HG02571 (cell line): ENCODE data around the gene HSD17B12.

ENCODE experiments used
- ATAC-seq: cut with Tn5 transposase; IDR thresholded peaks from one replicate; pipeline ENCODE4 v1.9.1; 2021; ENCODE audit warnings: mild to moderate bottlenecking, moderate library complexity; ENCODE audit not compliant: unreplicated experiment

The HSD17B12 gene

GRCh38 chr11:43797337-43797736 is 116.8 kb downstream of the HSD17B12 start:
- ATAC-seq = no peak

- no peak for ATAC-seq
These were observed 117.3 kb downstream of the HSD17B12 start for GRCh38 chr11:43797866-43798265.

- ATAC-seq = no peak
These were observed 122.0 kb downstream of the HSD17B12 start for GRCh38 chr11:43802509-43802908.

- ATAC-seq = no peak
These were observed 123.2 kb downstream of the HSD17B12 start for GRCh38 chr11:43803766-43804165.

GRCh38 chr11:43806976-43807375 is 126.4 kb downstream of the HSD17B12 start:
- ATAC-seq = no peak

GRCh38 chr11:43810929-43811596 is 130.5 kb downstream of the HSD17B12 start:
- ATAC-seq = no peak

GRCh38 chr11:43812471-43812870 is 131.9 kb downstream of the HSD17B12 start:
- ATAC-seq = no peak

- no peak for ATAC-seq
These were observed 137.7 kb downstream of the HSD17B12 start for GRCh38 chr11:43818220-43818619.

GRCh38 chr11:43819926-43820325 is 139.4 kb downstream of the HSD17B12 start:
- ATAC-seq = no peak

GRCh38 chr11:43823316-43823715 is 142.8 kb downstream of the HSD17B12 start:
- ATAC-seq = no peak

GRCh38 chr11:43823851-43824250 is 143.3 kb downstream of the HSD17B12 start:
- ATAC-seq = no peak

- ATAC-seq = no peak
These were observed 144.8 kb downstream of the HSD17B12 start for GRCh38 chr11:43825217-43825816.

GRCh38 chr11:43830928-43831440 is 150.4 kb downstream of the HSD17B12 start:
- no peak for ATAC-seq

- no peak for ATAC-seq
These were observed 152.0 kb downstream of the HSD17B12 start for GRCh38 chr11:43832536-43832935.

GRCh38 chr11:43833657-43834073 is 153.1 kb downstream of the HSD17B12 start:
- ATAC-seq = no peak

GRCh38 chr11:43834286-43834685 is 153.7 kb downstream of the HSD17B12 start:
- ATAC-seq = no peak

- no peak for ATAC-seq
These were observed 154.6 kb downstream of the HSD17B12 start for GRCh38 chr11:43835104-43835503.

GRCh38 chr11:43837879-43838278 is 157.3 kb downstream of the HSD17B12 start:
- ATAC-seq = no peak

GRCh38 chr11:43842021-43842420 is 161.5 kb downstream of the HSD17B12 start:
- no peak for ATAC-seq

- ATAC-seq = no peak
These were observed 165.3 kb downstream of the HSD17B12 start for GRCh38 chr11:43845816-43846215.

- ATAC-seq = no peak
These were observed 171.6 kb downstream of the HSD17B12 start for GRCh38 chr11:43852057-43852636.

GRCh38 chr11:43853781-43854180 is 173.2 kb downstream of the HSD17B12 start:
- no peak for ATAC-seq
